AG04450 (cell line): ENCODE results near the gene OR10V1. TPM values are rescaled to one million over a fixed set of nuclear protein-coding genes. Genes with fewer than 3 reads are reported as not detected.

Experiments
- CTCF ChIA-PET: fragments of 300-600, 350-600 bp; formaldehyde crosslinking; extraction: SDS; loops from one replicate; lab custom pipeline; 2022; ENCODE audit warnings: antibody characterized with exemption, inconsistent platforms; lab: Charles Lee
- POLR2A ChIA-PET: fragments of 350-600 bp; formaldehyde crosslinking; extraction: SDS; loops from one replicate; lab custom pipeline; 2021; ENCODE audit warnings: antibody characterized with exemption, inconsistent platforms; lab: Yijun Ruan, JAX
- DNase-seq: peaks from one replicate; pipeline ENCODE4 v3.0.0-alpha.2; 2011; ENCODE audit warnings: low read depth, low spot score
- H3K27ac ChIP-seq: one replicate; pipeline ENCODE4 v1.5.1; 2012; ENCODE audit warnings: low read depth, low read length, control low read depth
- H3K27me3 ChIP-seq: one replicate; pipeline ENCODE4 v1.6.0; 2012; ENCODE audit warnings: low read length; ENCODE audit not compliant: control insufficient read depth, insufficient read depth
- H3K4me3 ChIP-seq: 2 replicates; pipeline ENCODE4 v1.5.1; 2011; ENCODE audit warnings: mild to moderate bottlenecking, low read depth, low read length, control low read depth
- H3K9me3 ChIP-seq: 2 replicates; pipeline ENCODE4 v1.5.1; 2012; ENCODE audit warnings: low read length; ENCODE audit not compliant: control insufficient read depth, insufficient read depth
- CTCF ChIP-seq: IDR thresholded peaks from 2 replicates; pipeline ENCODE4 v1.5.1; 2011; ENCODE audit warnings: low read depth, low read length, control low read depth, inconsistent platforms
- polyA plus RNA-seq: library from polyadenylated mRNA; depleted of rRNA; stranded (reverse); fragments of >200 nt; gene quantifications from 2 replicates; pipeline ENCODE4 v1.2.3, GENCODE V29; 2011

OR10V1 gene
- polyA plus RNA-seq, 1 experiment, result not detected

- H3K4me3 ChIP-seq, result no peak overlapping the region
- POLR2A ChIA-PET, result no interaction called here
- no peak overlapping the region for H3K27ac ChIP-seq
- no peak for TF ChIP-seq CTCF
- no peaks in the 10 kb centered on the region for H3K9me3 ChIP-seq
- H3K27me3 ChIP-seq, result peaks cover 5% of the 10 kb centered on the region
- CTCF ChIA-PET, result interaction anchor here (2.5 kb wide), 2 partner anchors 10 to 140 kb away, joined by 20 to 52 read pairs; partner anchors contain the start of gene PATL1
- no peak for DNase-seq
These were observed 34.9 kb downstream of the OR10V1 start for GRCh38 chr11:59678813-59679165.

- Histone ChIP-seq H3K4me3 (no peak overlapping the region), H3K9me3 (no peaks in the 10 kb centered on the region), H3K27ac (no peak overlapping the region), H3K27me3 (peaks cover 5% of the 10 kb centered on the region)
- no peak for TF ChIP-seq CTCF
- POLR2A ChIA-PET, result no interaction called here
- DNase-seq, result no peak
- CTCF ChIA-PET, result interaction anchor here (2.8 kb wide), 1 partner anchor 141 kb away, joined by 14 read pairs; no protein-coding TSS in a partner anchor
These were observed 35.4 kb downstream of the OR10V1 start for GRCh38 chr11:59678118-59678812.

GRCh38 chr11:59676205-59676604, 37.4 kb downstream of the OR10V1 start:
- TF ChIP-seq CTCF, result no peak
- CTCF ChIA-PET, result interaction anchor here (2.8 kb wide), 1 partner anchor 139 kb away, joined by 14 read pairs; no protein-coding TSS in a partner anchor
- no peak overlapping the region for H3K27ac ChIP-seq
- H3K27me3 ChIP-seq, result peaks cover 5% of the 10 kb centered on the region
- H3K4me3 ChIP-seq, result no peak overlapping the region
- DNase-seq, result no peak
- H3K9me3 ChIP-seq, result no peaks in the 10 kb centered on the region
- POLR2A ChIA-PET, result no interaction called here

- POLR2A ChIA-PET, result no interaction called here
- CTCF ChIA-PET, result no interaction called here
- no peak for TF ChIP-seq CTCF
These were observed 39.4 kb downstream of the OR10V1 start for GRCh38 chr11:59674291-59674690.

GRCh38 chr11:59673291-59673690, 40.4 kb downstream of the OR10V1 start:
- CTCF ChIA-PET, result interaction anchor here (2.8 kb wide), 1 partner anchor 136 kb away, joined by 13 read pairs; no protein-coding TSS in a partner anchor
- Histone ChIP-seq H3K4me3 (no peak overlapping the region), H3K9me3 (no peaks in the 10 kb centered on the region), H3K27me3 (peaks cover 5% of the 10 kb centered on the region), H3K27ac (no peak overlapping the region)
- POLR2A ChIA-PET, result no interaction called here
- DNase-seq, result no peak
- no peak for TF ChIP-seq CTCF

More at GRCh38 chr11:59674291-59674690, 39.4 kb downstream of the OR10V1 start:
- no peak overlapping the region for H3K4me3 ChIP-seq
- DNase-seq, result no peak
- peaks cover 5% of the 10 kb centered on the region for H3K27me3 ChIP-seq
- no peak overlapping the region for H3K27ac ChIP-seq
- no peaks in the 10 kb centered on the region for H3K9me3 ChIP-seq
